Measurements from ENCODE around the gene PDGFRB.

The PDGFRB gene

DNA sequence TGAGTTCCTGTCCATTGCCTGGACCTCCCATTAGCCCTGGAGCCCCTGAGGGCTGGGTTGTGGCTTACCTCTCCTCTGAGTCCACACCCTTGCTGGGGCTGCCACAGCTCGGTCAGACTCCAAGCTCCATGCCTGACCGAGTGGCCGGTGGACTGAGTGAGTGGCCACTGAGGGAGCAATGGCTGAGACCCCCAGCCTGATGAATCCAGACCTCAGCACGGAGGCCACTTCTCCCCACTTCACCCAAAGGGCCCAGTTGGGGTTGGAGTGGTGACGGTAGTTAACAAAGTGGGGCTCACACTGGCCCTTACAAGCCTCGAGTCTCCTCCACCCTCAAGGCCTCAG, 28.8 kb downstream of the PDGFRB start:
- DNase-seq: no peak

DNA sequence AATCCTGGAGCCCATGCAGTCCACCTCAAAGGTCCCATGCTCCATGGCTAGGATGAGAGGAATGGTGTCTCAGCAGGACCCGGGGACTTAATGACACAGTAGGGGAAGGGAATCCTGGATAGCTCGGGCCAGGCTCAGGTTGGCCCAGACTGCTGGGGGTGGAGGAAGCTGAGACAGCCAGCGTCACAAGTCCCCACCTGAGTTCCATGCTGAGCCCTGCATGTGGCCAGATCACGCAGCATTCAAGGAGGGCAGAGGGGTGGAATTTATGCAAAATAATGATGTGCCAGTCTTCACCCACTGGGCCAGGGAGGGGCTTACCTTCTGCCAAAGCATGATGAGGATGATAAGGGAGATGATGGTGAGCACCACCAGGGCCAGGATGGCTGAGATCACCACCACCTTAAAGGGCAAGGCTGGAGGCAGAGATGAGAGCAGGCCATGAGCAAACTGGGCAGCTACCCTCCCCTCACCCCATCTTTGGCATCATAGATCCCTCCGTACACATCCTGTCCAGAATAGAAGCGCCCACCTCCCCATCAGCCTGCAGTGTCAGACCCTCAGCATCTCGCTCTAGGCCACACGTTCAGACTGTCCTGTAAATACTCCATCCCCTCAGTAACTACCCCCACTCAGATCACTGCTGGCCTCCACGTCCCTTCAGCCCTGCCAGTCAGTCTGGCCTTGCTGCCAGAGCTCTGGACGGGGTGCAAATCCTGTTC, 29.3 kb downstream of the PDGFRB start:
- no peak for DNase-seq

GRCh38 chr5:150125334-150125733, 30.3 kb downstream of the PDGFRB start:
- DNase-seq: no peak

GRCh38 chr5:150124596-150124995, 31.0 kb downstream of the PDGFRB start:
- no peak for DNase-seq

GRCh38 chr5:150124111-150124557, 31.5 kb downstream of the PDGFRB start:
- no peak for DNase-seq

DNA sequence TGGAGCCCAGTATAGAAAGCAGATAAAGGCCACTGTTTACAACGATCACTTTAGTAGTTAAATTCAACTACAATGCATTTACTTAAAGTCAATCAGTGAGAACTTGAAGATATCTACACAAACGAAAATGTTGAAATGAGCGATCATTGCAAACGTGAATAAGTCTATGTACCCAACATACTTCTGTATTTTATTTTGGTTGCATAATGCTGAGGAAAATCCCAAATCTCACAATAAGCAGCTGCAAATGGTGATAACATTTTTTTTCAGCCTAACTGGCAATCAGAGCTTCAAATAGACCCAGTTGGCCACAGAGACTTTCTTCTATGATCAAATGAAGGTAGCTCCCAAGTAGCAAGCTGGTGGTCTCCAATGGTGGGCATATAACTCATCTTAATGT, 32.1 kb downstream of the PDGFRB start:
- DNase-seq: no peak

DNA sequence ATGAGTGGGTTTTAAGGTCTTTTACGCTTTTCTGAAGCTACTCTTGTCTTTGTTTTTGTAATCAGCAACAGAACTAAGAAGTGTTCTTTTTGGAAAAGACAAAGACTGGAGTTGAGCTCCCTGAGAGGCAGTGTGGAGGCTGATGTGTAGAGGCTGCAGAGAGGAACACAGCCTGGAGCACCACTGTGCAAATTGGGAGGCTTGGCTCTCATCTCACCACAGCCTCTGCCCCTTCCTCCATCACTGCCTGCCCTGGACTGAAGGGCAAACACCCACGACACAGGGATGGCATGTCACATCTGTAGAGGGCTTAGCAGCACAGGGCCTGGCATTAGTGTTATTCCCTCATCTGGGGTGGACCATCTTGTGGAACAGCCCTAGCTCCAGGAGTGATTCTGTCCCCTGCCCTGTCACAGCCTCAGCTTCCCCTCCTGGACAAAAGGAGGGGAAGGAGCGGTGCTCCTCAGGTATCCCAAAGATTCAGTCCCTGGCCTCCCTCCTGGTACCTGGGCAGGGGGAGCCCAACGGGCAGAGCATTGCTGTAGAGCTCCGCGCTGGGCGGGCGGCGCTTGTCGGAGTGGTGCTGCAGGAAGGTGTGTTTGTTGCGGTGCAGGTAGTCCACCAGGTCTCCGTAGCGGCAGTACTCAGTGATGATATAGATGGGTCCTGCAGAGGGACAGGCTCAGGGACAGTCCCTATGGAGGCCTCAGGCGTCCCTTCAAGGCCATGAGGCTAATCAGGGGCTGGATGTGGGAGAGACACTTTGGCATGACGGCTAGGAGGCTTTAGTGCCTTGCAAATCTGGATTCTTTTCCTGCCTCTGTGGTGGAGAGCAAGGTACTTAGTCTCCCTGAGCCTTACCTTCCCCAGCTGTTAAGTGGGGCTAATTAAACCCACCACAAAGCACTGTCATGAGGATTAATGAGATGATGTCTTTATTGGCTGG, 32.8 kb downstream of the PDGFRB start:
- no peak for DNase-seq

DNA sequence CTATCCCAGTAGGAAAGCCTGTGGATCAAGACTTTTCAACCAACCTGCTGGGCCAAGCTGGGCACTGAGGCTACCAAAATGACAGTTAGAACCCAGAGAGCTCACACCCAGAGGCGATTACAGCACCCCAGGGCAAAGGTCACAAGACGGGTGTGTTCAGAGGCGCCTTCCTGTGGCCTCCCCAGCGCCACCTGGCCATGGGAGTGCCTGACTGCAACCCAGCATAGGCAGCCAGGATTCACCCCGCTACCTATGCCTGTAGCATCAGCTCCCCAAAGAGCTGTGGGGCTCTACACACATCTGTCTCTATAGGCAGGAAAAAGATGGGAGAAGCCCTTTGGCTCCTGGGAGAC, 33.5 kb downstream of the PDGFRB start:
- DNase-seq: no peak

DNA sequence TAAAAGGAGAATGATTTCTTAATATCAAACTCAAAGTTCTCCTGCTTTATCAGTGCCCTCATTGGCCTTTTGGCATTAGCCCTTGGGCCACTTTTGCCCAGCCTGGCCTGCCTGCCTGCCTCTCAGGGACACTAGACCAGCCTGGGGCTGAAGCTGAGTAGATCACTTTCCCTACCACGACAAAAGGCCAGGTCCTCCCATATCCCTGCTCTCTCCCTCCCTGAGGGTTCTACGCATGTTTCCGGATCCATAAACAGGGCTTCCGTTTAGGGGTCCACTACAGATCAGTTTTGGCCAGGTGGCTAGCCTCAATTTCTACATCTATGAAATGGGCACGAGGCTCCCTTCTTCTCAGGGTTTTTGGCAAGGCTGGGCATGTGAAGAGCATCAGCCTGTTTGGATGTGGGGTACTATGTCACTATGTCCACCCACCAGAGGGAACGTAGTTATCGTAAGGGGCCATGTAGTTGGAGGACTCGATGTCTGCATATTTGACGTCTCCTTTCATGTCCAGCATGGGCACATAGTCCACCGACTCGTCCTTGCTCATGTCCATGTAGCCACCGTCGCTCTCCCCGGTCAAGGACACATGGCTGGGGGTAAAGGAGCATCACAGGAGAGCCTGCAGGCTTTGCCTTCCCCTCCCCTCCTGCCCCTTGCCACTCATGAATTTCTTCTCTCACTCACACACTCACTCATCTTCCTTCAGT, 34.0 kb downstream of the PDGFRB start:
- no peak for DNase-seq

- DNase-seq: no peak
These were observed 34.8 kb downstream of the PDGFRB start for GRCh38 chr5:150120617-150121447.

- DNase-seq: no peak
These were observed 35.6 kb downstream of the PDGFRB start for GRCh38 chr5:150120062-150120441.

- no peak for DNase-seq
These were observed 36.1 kb downstream of the PDGFRB start for GRCh38 chr5:150119421-150120061.

DNA sequence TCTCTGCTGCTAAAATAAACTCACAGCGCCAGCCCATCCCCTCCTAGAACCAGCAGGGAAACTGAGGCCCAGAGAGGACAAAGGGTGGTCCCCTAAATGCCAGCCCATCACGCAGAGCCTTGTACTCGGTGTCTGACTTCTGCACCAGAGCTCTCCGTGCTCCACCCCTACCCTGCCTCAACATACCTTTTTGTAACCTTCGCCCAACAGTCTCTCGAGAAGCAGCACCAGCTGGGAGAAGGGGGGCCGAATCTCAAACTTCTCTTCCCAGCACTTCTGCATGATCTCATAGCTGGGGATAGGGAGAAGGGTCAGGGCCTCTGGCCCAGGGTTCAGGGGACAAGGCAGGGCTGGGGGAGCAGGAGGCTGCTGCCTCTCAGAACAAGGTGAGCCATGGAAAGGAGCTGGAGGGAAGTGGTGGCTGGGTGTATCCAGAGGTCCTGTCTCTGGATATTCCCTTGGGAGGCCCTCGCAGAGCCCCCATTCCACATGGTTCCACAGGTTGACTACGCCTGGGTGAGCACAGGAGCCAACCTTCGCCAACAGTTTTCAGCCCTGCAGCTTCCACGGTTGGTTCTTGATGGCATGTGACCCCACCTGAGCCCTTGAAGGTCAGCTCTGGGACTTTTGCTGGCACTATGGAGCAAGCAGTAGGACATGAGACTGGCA, 37.0 kb downstream of the PDGFRB start:
- DNase-seq: no peak

- no peak for DNase-seq
These were observed 37.6 kb downstream of the PDGFRB start for GRCh38 chr5:150117945-150118560.

- no peak for DNase-seq
These were observed 38.8 kb downstream of the PDGFRB start for GRCh38 chr5:150116667-150117400.

GRCh38 chr5:150114773-150115408, 40.8 kb downstream of the PDGFRB start:
- DNase-seq: peak; percentile 18

DNA sequence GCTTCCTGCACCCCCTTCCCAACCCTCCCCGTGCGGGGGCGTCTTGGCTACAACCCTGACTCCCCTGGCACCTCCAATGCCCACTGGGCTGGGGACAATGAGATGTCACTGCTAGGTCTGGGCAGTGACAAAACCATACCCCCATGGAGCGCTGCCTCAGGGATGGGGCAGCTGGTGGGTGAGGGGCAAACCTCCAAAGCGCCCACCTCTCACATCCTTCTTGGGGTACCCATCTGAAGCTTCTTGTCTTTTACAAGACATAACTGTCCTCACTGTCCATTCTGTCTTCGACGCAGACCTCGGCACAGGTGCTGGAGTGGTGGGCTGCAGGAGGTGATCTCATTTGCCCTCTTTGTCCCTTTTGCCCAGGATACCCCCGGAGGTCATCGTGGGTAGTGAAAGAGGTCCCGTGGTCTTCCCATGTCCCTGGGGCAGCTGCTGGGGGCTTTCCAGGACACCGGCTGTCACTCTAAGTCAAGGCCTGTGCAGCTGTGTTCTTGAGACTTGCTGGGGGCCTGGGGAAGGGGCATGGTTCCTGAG, 41.5 kb downstream of the PDGFRB start:
- DNase-seq: no peak

- DNase-seq: no peak
These were observed 42.4 kb downstream of the PDGFRB start for GRCh38 chr5:150113047-150113744.

All from midbrain (tissue), 1 donor.